PC-3 (cell line): ENCODE results near the gene NUCB1. TPM values are rescaled to one million over a fixed set of nuclear protein-coding genes. Genes with fewer than 3 reads are reported as not detected.
A peak's percentile ranks its signal among the peaks of the same experiment; 100 is the strongest.

Experiments
- ATAC-seq: fragments of 200-7000 bp; cut with Tn5 transposase; 2 replicates; pipeline ENCODE4 v1.9.1; 2020; ENCODE audit warnings: mild to moderate bottlenecking, moderate library complexity
- BruUV-seq: library from RNA; stranded (reverse); fragments of 400-500 nt; replicated peaks from 2 replicates; lab custom pipeline; 2021; lab: Mats Ljungman, UMichigan
- CTCF ChIA-PET: fragments of 300-600 bp; sonication (Branson Sonifier 250); formaldehyde crosslinking; loops from one replicate; lab custom pipeline; 2022; ENCODE audit warnings: antibody characterized with exemption; lab: Charles Lee
- POLR2A ChIA-PET: fragments of 300-600 bp; sonication (Branson Sonifier 250); formaldehyde crosslinking; loops from one replicate; lab custom pipeline; 2022; ENCODE audit warnings: antibody characterized with exemption; ENCODE audit not compliant: unreplicated experiment; lab: Charles Lee
- DNase-seq: peaks from one replicate; pipeline ENCODE4 v3.0.0-alpha.2; 2015
- H2AFZ ChIP-seq: fragments of 300-600 bp; sonication (generic); 2 replicates; pipeline ENCODE4 v1.6.0; 2016; ENCODE audit warnings: antibody characterized with exemption, low read length
- H3F3A ChIP-seq: fragments of 300-600 bp; sonication (generic); one replicate; pipeline ENCODE4 v1.6.0; 2017; ENCODE audit warnings: antibody characterized with exemption, low read length, control low read depth, mild to moderate bottlenecking; ENCODE audit not compliant: unreplicated experiment
- H3K27ac ChIP-seq: fragments of 300-600 bp; sonication (generic); 2 replicates; pipeline ENCODE4 v1.5.1; 2016; ENCODE audit warnings: mild to moderate bottlenecking, low read length
- H3K27me3 ChIP-seq: fragments of 300-600 bp; sonication (generic); 2 replicates; pipeline ENCODE4 v1.6.1; 2016; ENCODE audit warnings: low read length, mixed read lengths
- H3K36me3 ChIP-seq: fragments of 300-600 bp; sonication (generic); 2 replicates; pipeline ENCODE4 v1.6.1; 2016; ENCODE audit warnings: low read depth, mixed run types, low read length, mixed read lengths
- H3K4me1 ChIP-seq: fragments of 300-600 bp; sonication (generic); 2 replicates; pipeline ENCODE4 v1.5.1; 2016; ENCODE audit warnings: low read length; ENCODE audit not compliant: insufficient read depth
- H3K4me2 ChIP-seq: fragments of 300-600 bp; sonication (generic); 2 replicates; pipeline ENCODE4 v1.6.0; 2016; ENCODE audit warnings: low read length
- H3K4me3 ChIP-seq: fragments of 300-600 bp; sonication (generic); 2 replicates; pipeline ENCODE4 v1.5.1; 2016; ENCODE audit warnings: mild to moderate bottlenecking, low read length, mixed read lengths
- H3K79me2 ChIP-seq: fragments of 300-600 bp; sonication (generic); 2 replicates; pipeline ENCODE4 v1.6.1; 2017; ENCODE audit warnings: low read length, mixed read lengths
- H3K9ac ChIP-seq: fragments of 300-600 bp; sonication (generic); 2 replicates; pipeline ENCODE4 v1.6.0; 2016; ENCODE audit warnings: mild to moderate bottlenecking, low read length
- H3K9me2 ChIP-seq: fragments of 300-600 bp; sonication (generic); replicated peaks from 2 replicates; pipeline ENCODE4 v1.6.1; 2016; ENCODE audit warnings: mixed run types, low read length, mixed read lengths
- H3K9me3 ChIP-seq: fragments of 300-600 bp; sonication (generic); 2 replicates; pipeline ENCODE4 v1.6.1; 2016; ENCODE audit warnings: low read length, mixed read lengths
- H4K20me1 ChIP-seq: fragments of 300-600 bp; sonication (generic); 2 replicates; pipeline ENCODE4 v1.6.1; 2016; ENCODE audit warnings: low read length, mixed read lengths
- EZH2 ChIP-seq: fragments of 300-600 bp; sonication (generic); IDR thresholded peaks from one replicate; pipeline ENCODE4 v1.6.1; 2017; ENCODE audit warnings: antibody characterized with exemption, mild to moderate bottlenecking, low read length; ENCODE audit not compliant: unreplicated experiment
- EZH2phosphoT487 ChIP-seq: fragments of 300-600 bp; sonication (generic); IDR thresholded peaks from 2 replicates; pipeline ENCODE4 v1.6.1; 2018; ENCODE audit warnings: mild to moderate bottlenecking, antibody characterized with exemption, low read length, borderline replicate concordance
- intact Hi-C: fragments of 100-400 bp; cut with micrococcal nuclease; formaldehyde crosslinking; loops from 2 replicates; pipeline ENCODE4 v1.9.0; 2023
- total RNA-seq: library from RNA; depleted of rRNA; stranded (reverse); fragments of >200 nt; gene quantifications from 2 replicates; pipeline ENCODE4 v1.2.3, GENCODE V29; 2014
- TF ChIP-seq, protein P1 (sequence below): fragments of 300-600 bp; sonication (generic); conservative IDR thresholded peaks from 2 replicates; pipeline ENCODE4 v1.5.1; 2017; ENCODE audit warnings: antibody characterized with exemption, low read depth, mild to moderate bottlenecking, low read length

NUCB1 gene
- total RNA-seq, 1 experiment from 2014 or later, result 137 TPM

- intact Hi-C loops, result no loop called here
- DNase-seq, result no peak
- Histone ChIP-seq H2AFZ (no peak overlapping the region), H3K36me3 (no peaks in the 10 kb centered on the region), H3K79me2 (no peaks in the 10 kb centered on the region), H4K20me1 (no peaks in the 10 kb centered on the region), H3K9me3 (no peaks in the 10 kb centered on the region), H3F3A (no peaks in the 10 kb centered on the region), H3K4me2 (no peak overlapping the region), H3K4me3 (no peak overlapping the region), H3K27ac (no peak overlapping the region), H3K9me2 (no peaks in the 10 kb centered on the region), H3K9ac (no peak overlapping the region), H3K4me1 (no peaks in the 10 kb centered on the region), H3K27me3 (no peaks in the 10 kb centered on the region)
- TF ChIP-seq, protein P1, sequence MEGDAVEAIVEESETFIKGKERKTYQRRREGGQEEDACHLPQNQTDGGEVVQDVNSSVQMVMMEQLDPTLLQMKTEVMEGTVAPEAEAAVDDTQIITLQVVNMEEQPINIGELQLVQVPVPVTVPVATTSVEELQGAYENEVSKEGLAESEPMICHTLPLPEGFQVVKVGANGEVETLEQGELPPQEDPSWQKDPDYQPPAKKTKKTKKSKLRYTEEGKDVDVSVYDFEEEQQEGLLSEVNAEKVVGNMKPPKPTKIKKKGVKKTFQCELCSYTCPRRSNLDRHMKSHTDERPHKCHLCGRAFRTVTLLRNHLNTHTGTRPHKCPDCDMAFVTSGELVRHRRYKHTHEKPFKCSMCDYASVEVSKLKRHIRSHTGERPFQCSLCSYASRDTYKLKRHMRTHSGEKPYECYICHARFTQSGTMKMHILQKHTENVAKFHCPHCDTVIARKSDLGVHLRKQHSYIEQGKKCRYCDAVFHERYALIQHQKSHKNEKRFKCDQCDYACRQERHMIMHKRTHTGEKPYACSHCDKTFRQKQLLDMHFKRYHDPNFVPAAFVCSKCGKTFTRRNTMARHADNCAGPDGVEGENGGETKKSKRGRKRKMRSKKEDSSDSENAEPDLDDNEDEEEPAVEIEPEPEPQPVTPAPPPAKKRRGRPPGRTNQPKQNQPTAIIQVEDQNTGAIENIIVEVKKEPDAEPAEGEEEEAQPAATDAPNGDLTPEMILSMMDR, result no peak
- TF ChIP-seq EZH2phosphoT487, result no peak
- no peak for TF ChIP-seq EZH2
- BruUV-seq, result no TSS peak
- no peak for ATAC-seq
- ChIA-PET POLR2A (no interaction called here), CTCF (interaction anchor here (0.6 kb wide), 1 partner anchor 126 kb away, joined by 5 read pairs; no protein-coding TSS in a partner anchor)
These were observed 10.7 kb downstream of the NUCB1 start for GRCh38 chr19:48910803-48911202.

DNA sequence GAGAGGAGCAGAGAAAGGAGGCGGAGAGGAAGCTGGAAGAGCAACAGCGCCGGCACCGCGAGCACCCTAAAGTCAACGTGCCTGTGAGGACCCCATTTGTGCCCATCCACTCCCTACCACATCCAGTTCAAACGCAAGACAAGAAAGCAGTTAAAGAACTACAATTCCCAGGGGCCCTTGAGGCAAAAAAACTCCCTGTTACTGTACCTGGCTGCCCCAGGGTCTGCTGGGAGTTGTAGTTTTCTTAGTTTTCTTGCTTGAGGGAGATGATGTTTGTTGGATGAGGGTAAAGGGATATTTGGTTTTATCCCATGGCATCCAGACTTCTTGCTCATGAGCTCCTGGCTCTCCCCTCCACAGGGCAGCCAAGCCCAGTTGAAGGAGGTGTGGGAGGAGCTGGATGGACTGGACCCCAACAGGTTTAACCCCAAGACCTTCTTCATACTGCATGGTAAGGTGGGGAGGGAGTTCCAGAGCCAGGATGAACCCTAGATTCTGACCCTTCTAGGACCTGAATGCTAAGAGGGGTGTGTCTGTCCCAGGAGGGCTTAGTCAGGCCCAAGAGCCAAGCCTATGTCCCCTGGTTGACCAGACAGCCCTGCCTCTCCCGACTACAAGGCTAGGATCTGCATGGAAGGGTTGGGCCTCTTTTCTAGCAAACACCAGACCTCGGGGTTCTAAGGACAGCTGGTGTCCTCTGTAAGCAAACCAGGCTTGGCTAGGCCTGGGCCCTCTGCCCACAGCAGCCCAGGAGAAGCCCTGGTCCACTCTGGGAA lies 13.2 kb downstream of the NUCB1 start:
- Histone ChIP-seq H3F3A (no peaks in the 10 kb centered on the region), H3K4me2 (no peak overlapping the region), H3K9me2 (no peaks in the 10 kb centered on the region), H3K4me1 (no peaks in the 10 kb centered on the region), H3K27me3 (no peaks in the 10 kb centered on the region), H3K9ac (no peak overlapping the region), H4K20me1 (no peaks in the 10 kb centered on the region), H3K9me3 (no peaks in the 10 kb centered on the region), H3K4me3 (no peak overlapping the region), H3K79me2 (no peaks in the 10 kb centered on the region), H2AFZ (no peak overlapping the region), H3K27ac (no peak overlapping the region), H3K36me3 (no peaks in the 10 kb centered on the region)
- TF ChIP-seq, protein P1, result no peak
- TF ChIP-seq EZH2phosphoT487 (no peak), EZH2 (no peak)
- intact Hi-C loops, result no loop called here
- no TSS peak for BruUV-seq
- CTCF ChIA-PET, result no interaction called here
- DNase-seq (peak; percentile 8), ATAC-seq (no peak)
- POLR2A ChIA-PET, result no interaction called here

DNA sequence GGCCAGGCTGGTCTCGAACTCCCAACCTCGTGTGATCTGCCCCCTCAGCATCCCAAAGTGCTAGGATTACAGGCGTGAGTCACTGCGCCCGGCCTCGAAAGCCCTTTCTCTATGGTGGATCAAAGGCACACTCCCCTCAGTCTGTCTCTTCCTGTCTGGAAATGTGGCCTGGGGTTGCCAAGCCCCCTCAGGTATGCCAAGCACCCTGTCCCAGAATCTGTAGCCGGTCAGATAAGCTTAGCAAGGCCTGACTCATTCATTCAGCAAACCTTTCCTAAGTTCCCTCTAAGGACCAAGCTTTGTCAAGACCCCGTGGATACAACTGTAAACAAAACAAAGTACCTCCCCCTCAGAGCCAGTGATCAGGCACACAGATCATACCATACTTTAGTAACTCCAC lies 14.1 kb downstream of the NUCB1 start:
- no peaks in the 10 kb centered on the region for H3F3A ChIP-seq
- DNase-seq (no peak), ATAC-seq (no peak)
- H3K9ac ChIP-seq, result no peak overlapping the region
- H3K4me3 ChIP-seq, result no peak overlapping the region
- no TSS peak for BruUV-seq
- H4K20me1 ChIP-seq, result no peaks in the 10 kb centered on the region
- no peaks in the 10 kb centered on the region for H3K4me1 ChIP-seq
- no peak overlapping the region for H3K4me2 ChIP-seq
- intact Hi-C loops, result no loop called here
- no peak overlapping the region for H3K27ac ChIP-seq
- no peaks in the 10 kb centered on the region for H3K9me3 ChIP-seq
- no peaks in the 10 kb centered on the region for H3K79me2 ChIP-seq
- H3K27me3 ChIP-seq, result no peaks in the 10 kb centered on the region
- CTCF ChIA-PET, result no interaction called here
- no peaks in the 10 kb centered on the region for H3K36me3 ChIP-seq
- TF ChIP-seq EZH2phosphoT487 (no peak), EZH2 (no peak)
- TF ChIP-seq, protein P1, result no peak
- no peak overlapping the region for H2AFZ ChIP-seq
- POLR2A ChIA-PET, result no interaction called here
- no peaks in the 10 kb centered on the region for H3K9me2 ChIP-seq
